Ovary (tissue), 9 donors: ENCODE data around the gene TSSK6. TPM values are rescaled to one million over a fixed set of nuclear protein-coding genes. Genes with fewer than 3 reads are reported as not detected.

ENCODE experiments used
- DNase-seq, 5 donors: peaks; one replicate each; pipeline ENCODE4 v3.0.0-alpha.2; 2019 to 2020
- H3K27ac ChIP-seq, 2 donors: fragments of 200-600 bp; one replicate each; pipeline versions ENCODE4 v1.5.1 to v1.8.0; 2019 to 2022
- H3K27me3 ChIP-seq: fragments of 200-600 bp; one replicate; pipeline ENCODE4 v1.8.0; 2022
- H3K36me3 ChIP-seq: fragments of 200-600 bp; sonication (generic); one replicate; pipeline ENCODE4 v1.5.1; 2019
- H3K4me1 ChIP-seq: one replicate; pipeline ENCODE4 v1.8.1; 2013; ENCODE audit warnings: mild to moderate bottlenecking, moderate library complexity; ENCODE audit not compliant: insufficient read depth
- H3K4me3 ChIP-seq: fragments of 200-600 bp; sonication (generic); one replicate; pipeline ENCODE4 v1.5.1; 2017
- H3K9me3 ChIP-seq, 2 donors: fragments of 200-600 bp in 1 of 2; sonication (generic) in 1 of 2; one replicate each; pipeline versions ENCODE4 v1.5.1 to v1.8.1; 2013 to 2019; ENCODE audit warnings: mild to moderate bottlenecking in 1 of 2, moderate library complexity in 1 of 2
- CTCF ChIP-seq, 3 donors: fragments of 450-650 bp in 2 of 3; fragments of 200-600 bp in 1 of 3; IDR thresholded peaks; one replicate each; pipeline versions ENCODE4 v1.5.1 to v1.8.0; 2016 to 2022; ENCODE audit warnings: antibody characterized with exemption in 3 of 3, mild to moderate bottlenecking in 1 of 3
- EP300 ChIP-seq: sonication (generic); formaldehyde crosslinking; IDR thresholded peaks from one replicate; pipeline ENCODE4 v1.6.1; 2017; ENCODE audit warnings: antibody characterized with exemption
- POLR2A ChIP-seq: fragments of 450-650 bp; IDR thresholded peaks from one replicate; pipeline ENCODE4 v1.6.1; 2017; ENCODE audit warnings: antibody characterized with exemption, mild to moderate bottlenecking, moderate library complexity
- WGBS, 3 donors: extraction: QIAGEN DNeasy Blood & Tissue Kit in 1 of 3; methylation state at CpG; one replicate each; pipeline versions ENCODE4 v1.1.5 to v1.1.7; 2013 to 2017; 5-methylcytosine and 5-hydroxymethylcytosine counted together
- intact Hi-C, 4 donors: fragments of 100-400 bp; cut with DNase I; formaldehyde crosslinking; loops; one replicate each; pipeline versions ENCODE4 v1.11.0 to v1.15.1; 2022 to 2023
- polyA plus RNA-seq, 2 donors: library from polyadenylated mRNA; stranded (reverse); fragments of 200-250 nt in 1 of 2; fragments of 350-450 nt in 1 of 2; fragmentation: Illumina TruSeq in 1 of 2; extraction: RNeasy Lipid Tissue Mini Kit (QIAGEN cat#74804) in 1 of 2; gene quantifications; one replicate each; pipeline ENCODE4 v1.2.3, GENCODE V29; 2013 to 2014
- total RNA-seq, 7 donors: library from RNA; depleted of rRNA in 2 of 7; stranded (reverse); fragments of >200 nt in 2 of 7; fragmentation: NEBNext Ultra II Directional in 3 of 7; extraction: Animal tissue kit (Norgen Biotek cat#: 25700) in 3 of 7; gene quantifications; one replicate each; pipeline versions ENCODE4 v1.1.0 to v1.2.4, GENCODE V29; 2016 to 2023
- donor health status: DM: no; HTN: no; CAD: no; lungs with moderate emphysema.
- donor health status: DM: no; HTN: no; CAD: no.
- donor health status: Bipolar disorder and iron deficiency.
- donor health status: DM: yes; HTN: yes; CAD: no.
- donor health status: DM: no; HTN: no; CAD: no.
- donor health status: DM: yes; HTN: yes; CAD: no.

Gene TSSK6
- total and polyA plus RNA-seq, 9 donors = 0.76 to 2.5 (median 1.1) TPM; not detected in 1

DNA sequence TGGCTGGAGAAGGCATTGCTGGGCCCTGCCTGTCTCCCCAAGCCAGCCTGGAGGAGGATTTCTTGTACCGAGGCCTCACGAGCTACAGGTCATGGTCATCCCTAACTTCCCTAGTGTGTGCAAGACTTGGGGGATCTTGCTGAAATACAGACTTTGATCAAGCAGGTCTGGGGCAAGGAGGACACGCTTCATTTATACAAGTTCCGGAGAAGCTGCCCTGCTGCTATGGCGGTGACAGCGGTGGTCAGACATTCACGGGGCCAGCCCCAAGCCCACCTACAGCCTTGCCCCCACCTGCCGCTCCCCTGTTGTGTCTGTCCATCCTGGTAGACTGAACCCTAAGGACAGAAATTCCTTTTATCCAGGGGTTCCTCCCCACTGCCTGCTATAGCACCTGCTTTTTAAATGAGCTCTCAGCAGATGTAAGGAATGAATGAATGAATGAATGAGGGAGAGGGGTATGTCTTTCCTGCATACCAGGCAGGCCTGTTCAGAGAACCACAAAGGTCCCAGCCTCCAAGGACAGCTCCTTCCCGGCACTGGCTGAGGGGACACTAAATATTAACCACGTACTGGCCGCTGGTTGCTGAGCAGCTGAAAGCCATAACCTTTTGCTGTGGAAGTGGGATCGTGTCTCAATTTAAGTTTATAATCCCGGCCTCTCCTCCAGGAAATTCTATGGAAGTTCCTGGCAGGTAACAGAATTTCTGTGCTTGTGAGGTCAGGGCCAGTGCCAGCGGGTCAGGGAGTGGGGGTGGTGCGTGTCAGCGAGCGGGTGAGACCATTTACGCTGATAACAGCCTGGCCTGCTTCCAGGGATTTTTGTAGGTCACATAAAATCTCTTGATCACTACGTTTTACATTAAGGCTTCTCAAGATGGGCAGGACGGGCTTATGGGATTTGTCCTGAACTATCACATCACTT, 27.1 kb downstream of the TSSK6 start:
- Histone ChIP-seq H3K36me3 (no peaks in the 10 kb centered on the region), H3K27ac (peak overlapping the region in 1 of 2 donors; percentile 81), H3K27me3 (no peaks in the 10 kb centered on the region), H3K4me3 (no peak overlapping the region), H3K4me1 (peaks cover 23% of the 10 kb centered on the region), H3K9me3 (no peaks in the 10 kb centered on the region)
- TF ChIP-seq POLR2A = no peak
- TF ChIP-seq EP300 = no peak
- no peak for TF ChIP-seq CTCF (IDR thresholded peaks at IDR 0.05)
- DNase-seq = peak in 2 of 5 donors; percentile 63 to 74
- intact Hi-C loops = loop anchor here in 1 of 4 donors (10.0 kb wide), 1 partner anchor 63 kb away; no protein-coding TSS in a partner anchor
- WGBS, 3 donors = 38 to 44% (median 42%) methylated on average over 20 of the region's 20 CpGs

DNA sequence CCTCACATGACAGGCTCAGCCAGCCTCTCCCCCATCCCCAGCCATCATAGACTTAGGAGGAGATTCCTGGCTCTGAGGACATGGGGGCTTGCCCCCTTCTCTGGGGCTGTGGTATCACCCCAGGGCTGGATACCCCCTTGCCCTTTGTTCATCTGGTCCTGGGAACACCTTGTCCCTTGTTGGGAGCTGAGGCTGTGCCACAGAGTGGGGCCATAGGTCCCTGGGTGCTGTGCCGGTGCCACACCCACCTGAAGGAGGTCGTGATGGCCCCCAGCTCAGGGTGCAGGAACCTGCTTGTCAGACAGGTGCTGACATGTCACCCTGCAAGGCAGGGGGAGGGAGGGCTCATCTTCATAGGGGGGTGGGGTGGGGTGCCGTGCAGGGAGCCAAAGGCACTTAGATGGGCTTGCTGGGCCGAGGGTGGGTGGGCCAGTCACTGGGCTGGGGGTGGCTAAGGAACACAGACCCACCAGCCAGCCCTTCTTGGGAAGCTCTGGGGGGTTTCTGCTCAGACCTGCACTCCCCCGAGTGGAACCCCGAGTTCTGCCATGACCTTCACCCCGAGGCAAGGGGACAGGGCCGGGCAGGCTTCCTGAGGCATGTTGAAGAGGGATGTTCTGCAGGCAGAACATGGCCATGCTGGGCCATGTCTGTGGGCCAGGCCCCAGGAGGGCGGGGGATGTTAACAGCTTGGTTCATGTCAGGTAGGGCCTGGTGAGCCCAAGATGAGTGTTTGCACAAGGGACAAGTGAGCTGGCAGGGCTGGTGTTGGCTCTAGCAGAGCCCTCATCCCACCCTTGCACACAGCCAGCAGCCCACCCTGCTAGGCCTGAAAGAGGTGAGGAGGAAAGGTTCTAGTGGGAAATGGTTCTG, 28.0 kb downstream of the TSSK6 start:
- no peaks in the 10 kb centered on the region for H3K9me3 ChIP-seq
- no peaks in the 10 kb centered on the region for H3K36me3 ChIP-seq
- DNase-seq = no peak
- 61 to 77% (median 64%) methylated on average over 5 to 9 of the region's 9 CpGs for WGBS, 3 donors
- peaks cover 23% of the 10 kb centered on the region for H3K4me1 ChIP-seq
- no peak for TF ChIP-seq EP300
- no peak for TF ChIP-seq POLR2A
- TF ChIP-seq CTCF (IDR thresholded peaks at IDR 0.05) = no peak
- H3K4me3 ChIP-seq = no peak overlapping the region
- intact Hi-C loops = loop anchor here in 1 of 4 donors (10.0 kb wide), 1 partner anchor 63 kb away; no protein-coding TSS in a partner anchor
- peak overlapping the region in 1 of 2 donors; percentile 81 for H3K27ac ChIP-seq
- no peaks in the 10 kb centered on the region for H3K27me3 ChIP-seq

GRCh38 chr19:19486343-19487076, 28.8 kb downstream of the TSSK6 start:
- Histone ChIP-seq H3K27me3 (no peaks in the 10 kb centered on the region), H3K27ac (no peak overlapping the region), H3K9me3 (no peaks in the 10 kb centered on the region), H3K4me3 (no peak overlapping the region), H3K4me1 (peaks cover 23% of the 10 kb centered on the region), H3K36me3 (no peaks in the 10 kb centered on the region)
- TF ChIP-seq POLR2A (no peak), CTCF (IDR thresholded peaks at IDR 0.05) (no peak), EP300 (no peak)
- intact Hi-C loops = loop anchor here in 1 of 4 donors (10.0 kb wide), 1 partner anchor 62 kb away; no protein-coding TSS in a partner anchor
- WGBS, 3 donors = 58 to 82% (median 75%) methylated on average over 10 to 15 of the region's 15 CpGs
- DNase-seq = no peak

DNA sequence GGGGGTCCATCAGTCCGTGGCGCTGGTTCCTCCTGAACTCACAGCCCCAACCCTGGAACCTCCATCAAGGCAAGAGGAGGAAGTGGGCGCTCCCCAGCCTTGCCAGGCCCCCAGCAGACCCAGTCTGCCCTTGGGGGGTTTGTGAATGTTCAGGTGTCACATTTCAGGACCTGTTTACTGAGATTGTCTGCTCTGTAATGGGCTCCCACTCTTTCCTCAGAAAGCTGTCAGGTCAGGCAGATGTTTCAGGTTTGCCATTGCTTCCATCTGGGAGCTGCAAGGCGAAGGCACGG, 29.4 kb downstream of the TSSK6 start:
- WGBS, 3 donors = 90 to 97% (median 96%) methylated on average over 5 of the region's 5 CpGs
- no peak for TF ChIP-seq EP300
- no peak for TF ChIP-seq POLR2A
- no peak for TF ChIP-seq CTCF (IDR thresholded peaks at IDR 0.05)
- H3K4me1 ChIP-seq = peaks cover 23% of the 10 kb centered on the region
- no peaks in the 10 kb centered on the region for H3K9me3 ChIP-seq
- H3K27ac ChIP-seq = no peak overlapping the region
- DNase-seq = no peak
- H3K36me3 ChIP-seq = no peaks in the 10 kb centered on the region
- no peak overlapping the region for H3K4me3 ChIP-seq
- H3K27me3 ChIP-seq = no peaks in the 10 kb centered on the region
- intact Hi-C loops = loop anchor here in 1 of 4 donors (10.0 kb wide), 1 partner anchor 61 kb away; no protein-coding TSS in a partner anchor
